ENCODE measurements around the gene PSMB11. TPM values are rescaled to one million over a fixed set of nuclear protein-coding genes. Genes with fewer than 3 reads are reported as not detected.

The PSMB11 gene
- total RNA-seq, 1 experiment from 2014 or later: not detected

GRCh38 chr14:23052182-23052623 is 10.2 kb downstream of the PSMB11 start:
- no TSS peak for BruUV-seq (replicated peaks)
- no peaks in the 10 kb centered on the region for H3K9me3 ChIP-seq
- Mint-ChIP-seq H3K27me3 (ENCODE audit: insufficient read depth, unreplicated experiment) (no peaks in the 10 kb centered on the region), H3K36me3 (ENCODE audit: insufficient read depth, unreplicated experiment) (peaks cover 6% of the 10 kb centered on the region), H3K9me3 (ENCODE audit: unreplicated experiment) (no peaks in the 10 kb centered on the region), H3K4me1 (ENCODE audit: low read depth, unreplicated experiment) (peaks cover 15% of the 10 kb centered on the region), H3K4me3 (ENCODE audit: unreplicated experiment) (no peak overlapping the region), H3K27ac (ENCODE audit: unreplicated experiment) (no peak overlapping the region)
- H3K27me3 ChIP-seq (replicated peaks; ENCODE audit: control insufficient read depth, insufficient read depth, low read length): no peaks in the 10 kb centered on the region
- peaks cover 7% of the 10 kb centered on the region for H3K4me1 ChIP-seq
- no peak for DNase-seq
- ChIA-PET POLR2A (no interaction called here), CTCF (interaction anchor here (0.5 to 2.0 kb wide), 5 partner anchors 19 to 65 kb away, joined by 3 to 16 read pairs (median 6); no protein-coding TSS in a partner anchor)
- no peaks in the 10 kb centered on the region for H3K36me3 ChIP-seq (ENCODE audit: control insufficient read depth, insufficient read depth, low read length)
- no peak overlapping the region for H3K4me3 ChIP-seq (ENCODE audit: low read depth, low read length)
- TF ChIP-seq CTCF (IDR thresholded peaks at IDR 0.05; ENCODE audit: insufficient read depth in 1 of 2, low read depth in 1 of 2, low read length in 1 of 2, severe bottlenecking in 1 of 2, unreplicated experiment in 1 of 2): peak in 1 of 2 experiments; percentile 32
- intact Hi-C loops (cut with micrococcal nuclease; ENCODE audit: unreplicated experiment): no loop called here

DNA sequence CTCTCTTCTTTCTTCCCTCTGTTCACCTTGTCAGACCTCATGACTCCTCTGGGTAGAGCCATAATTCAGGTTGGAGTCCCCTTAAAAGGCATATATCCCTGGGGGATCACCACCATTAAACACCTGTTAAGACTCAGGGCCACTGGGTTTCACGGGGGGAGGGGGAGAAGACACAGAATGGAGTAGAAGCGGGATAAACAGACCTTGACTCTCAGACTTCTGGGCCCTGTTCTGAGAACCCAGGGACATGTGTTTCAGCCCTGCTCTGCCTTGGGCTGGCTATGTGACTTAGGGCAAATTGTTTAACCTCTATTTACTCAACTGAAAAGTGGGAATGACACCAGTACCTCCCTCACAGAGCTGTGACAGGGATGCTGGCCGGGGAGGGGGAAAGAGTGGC is 10.7 kb downstream of the PSMB11 start:
- H3K4me1 ChIP-seq: peaks cover 7% of the 10 kb centered on the region
- H3K9me3 Mint-ChIP-seq (ENCODE audit: unreplicated experiment): no peaks in the 10 kb centered on the region
- CTCF ChIA-PET: interaction anchor here (0.5 to 2.0 kb wide), 3 partner anchors 41 to 66 kb away, joined by 6 to 16 read pairs (median 14); no protein-coding TSS in a partner anchor
- no peak overlapping the region for H3K4me3 Mint-ChIP-seq (ENCODE audit: unreplicated experiment)
- no peaks in the 10 kb centered on the region for H3K36me3 ChIP-seq (ENCODE audit: control insufficient read depth, insufficient read depth, low read length)
- no peaks in the 10 kb centered on the region for H3K27me3 ChIP-seq (replicated peaks; ENCODE audit: control insufficient read depth, insufficient read depth, low read length)
- intact Hi-C loops (cut with micrococcal nuclease; ENCODE audit: unreplicated experiment): no loop called here
- POLR2A ChIA-PET: no interaction called here
- peaks cover 15% of the 10 kb centered on the region for H3K4me1 Mint-ChIP-seq (ENCODE audit: low read depth, unreplicated experiment)
- TF ChIP-seq CTCF (IDR thresholded peaks at IDR 0.05; ENCODE audit: insufficient read depth in 1 of 2, low read depth in 1 of 2, low read length in 1 of 2, severe bottlenecking in 1 of 2, unreplicated experiment in 1 of 2): no peak
- no TSS peak for BruUV-seq (replicated peaks)
- peaks cover 8% of the 10 kb centered on the region for H3K36me3 Mint-ChIP-seq (ENCODE audit: insufficient read depth, unreplicated experiment)
- H3K27ac Mint-ChIP-seq (ENCODE audit: unreplicated experiment): no peak overlapping the region
- H3K4me3 ChIP-seq (ENCODE audit: low read depth, low read length): no peak overlapping the region
- H3K27me3 Mint-ChIP-seq (ENCODE audit: insufficient read depth, unreplicated experiment): no peaks in the 10 kb centered on the region
- H3K9me3 ChIP-seq: no peaks in the 10 kb centered on the region
- no peak for DNase-seq

DNA sequence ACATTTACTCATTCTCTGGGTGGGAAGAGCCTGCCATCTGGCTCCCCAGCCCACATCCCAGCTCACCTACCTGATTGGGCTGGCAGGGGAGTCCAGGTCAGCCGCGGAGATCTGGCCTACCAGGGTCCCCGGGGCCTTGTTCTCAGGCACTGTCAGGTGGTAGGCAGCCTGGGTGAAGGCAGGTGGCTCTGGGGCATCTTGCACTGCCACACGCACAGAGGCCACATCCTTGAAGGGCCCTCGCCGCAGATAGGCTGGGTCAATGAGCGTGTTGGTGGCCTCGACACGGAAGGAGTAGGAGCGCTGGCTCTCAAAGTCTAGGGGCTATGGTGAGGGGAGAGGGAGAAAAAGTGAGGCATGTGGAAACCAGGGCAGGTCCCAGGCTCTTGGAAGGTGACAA is 11.4 kb downstream of the PSMB11 start:
- H3K27ac Mint-ChIP-seq (ENCODE audit: unreplicated experiment): no peak overlapping the region
- no peak overlapping the region for H3K4me3 Mint-ChIP-seq (ENCODE audit: unreplicated experiment)
- H3K4me3 ChIP-seq (ENCODE audit: low read depth, low read length): no peak overlapping the region
- no peaks in the 10 kb centered on the region for H3K9me3 ChIP-seq
- H3K9me3 Mint-ChIP-seq (ENCODE audit: unreplicated experiment): no peaks in the 10 kb centered on the region
- no peaks in the 10 kb centered on the region for H3K27me3 Mint-ChIP-seq (ENCODE audit: insufficient read depth, unreplicated experiment)
- BruUV-seq (replicated peaks): no TSS peak
- H3K4me1 Mint-ChIP-seq (ENCODE audit: low read depth, unreplicated experiment): peaks cover 15% of the 10 kb centered on the region
- ChIA-PET CTCF (interaction anchor here (0.7 to 3.8 kb wide), 3 partner anchors 15 to 67 kb away, joined by 4 to 27 read pairs (median 5); no protein-coding TSS in a partner anchor), POLR2A (no interaction called here)
- peaks cover 16% of the 10 kb centered on the region for H3K36me3 Mint-ChIP-seq (ENCODE audit: insufficient read depth, unreplicated experiment)
- intact Hi-C loops (cut with micrococcal nuclease; ENCODE audit: unreplicated experiment): no loop called here
- H3K27me3 ChIP-seq (replicated peaks; ENCODE audit: control insufficient read depth, insufficient read depth, low read length): no peaks in the 10 kb centered on the region
- H3K4me1 ChIP-seq: peaks cover 7% of the 10 kb centered on the region
- no peak for DNase-seq
- no peaks in the 10 kb centered on the region for H3K36me3 ChIP-seq (ENCODE audit: control insufficient read depth, insufficient read depth, low read length)
- TF ChIP-seq CTCF (IDR thresholded peaks at IDR 0.05; ENCODE audit: insufficient read depth in 1 of 2, low read depth in 1 of 2, low read length in 1 of 2, severe bottlenecking in 1 of 2, unreplicated experiment in 1 of 2): no peak

Data from Caco-2 (cell line).